GM19238 (cell line): ENCODE measurements around the gene EIF4E.
"Not testable (repeated sequence)": the region's sequence is repeated elsewhere in the genome, so short reads cannot be mapped to it uniquely, and the experiment has no call there.

ENCODE experiments used
- DNase-seq: peaks from one replicate; pipeline ENCODE4 v3.0.0; 2011; ENCODE audit warnings: low spot score; ENCODE audit not compliant: insufficient read length

EIF4E gene

GRCh38 chr4:98880884-98881283 lies 48.0 kb downstream of the EIF4E start:
- not testable (repeated sequence) for DNase-seq

DNA sequence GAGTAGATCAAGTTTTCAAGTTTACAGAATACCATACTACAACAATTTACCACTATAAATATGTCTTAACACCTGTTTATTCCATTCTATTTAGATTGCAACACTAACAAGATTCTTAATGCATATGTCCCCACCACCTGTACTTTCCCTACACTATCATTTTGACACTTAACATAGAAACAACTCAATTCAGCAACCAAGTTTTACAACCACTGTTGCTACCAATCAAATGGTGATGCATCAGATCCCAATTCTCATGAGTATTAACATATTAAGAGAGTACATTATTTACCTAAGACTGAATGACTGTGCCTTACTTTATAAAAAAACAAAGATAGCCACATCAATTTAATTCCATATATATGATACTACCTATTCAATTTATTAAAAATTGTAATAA lies 49.4 kb downstream of the EIF4E start:
- DNase-seq, result no peak

DNA sequence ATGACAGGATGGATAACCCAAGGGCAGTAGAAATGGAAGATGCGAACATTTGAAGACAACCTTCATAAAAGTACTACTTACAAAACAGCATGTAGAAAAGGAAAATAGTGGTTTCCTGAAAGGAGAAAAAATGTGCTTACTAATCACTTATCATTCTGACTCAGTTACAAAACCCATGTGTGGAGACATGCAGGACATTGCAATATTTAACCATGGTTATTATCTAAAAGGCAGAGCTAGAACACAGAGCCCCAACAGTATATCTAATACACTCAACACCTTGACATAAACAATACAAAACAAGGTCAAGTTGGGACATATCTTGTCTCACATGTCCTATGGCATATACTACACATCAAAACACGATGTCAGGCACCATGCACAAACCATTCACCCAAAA lies 55.9 kb downstream of the EIF4E start:
- no peak for DNase-seq

GRCh38 chr4:98872120-98872906 lies 56.6 kb downstream of the EIF4E start:
- not testable (repeated sequence) for DNase-seq

GRCh38 chr4:98867648-98868047 lies 61.3 kb downstream of the EIF4E start:
- DNase-seq, result no peak

DNA sequence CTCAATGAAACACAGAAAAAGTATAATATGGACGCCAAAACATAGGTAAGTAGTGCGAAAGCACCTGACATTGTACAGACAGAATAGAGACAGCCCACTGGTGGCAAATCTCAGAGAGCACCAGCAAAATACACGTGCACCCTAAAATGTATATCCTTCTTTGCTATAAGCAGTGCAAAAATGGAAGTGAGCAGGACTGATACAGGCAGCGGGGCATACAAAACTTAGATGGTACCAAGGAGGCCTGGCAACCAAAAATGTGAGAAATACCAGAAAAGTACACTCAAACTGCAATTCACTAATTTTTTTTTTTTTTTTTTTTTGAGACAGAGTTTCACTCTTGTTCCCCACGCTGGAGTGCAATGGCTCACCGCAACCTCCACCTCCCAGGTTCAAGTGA lies 63.9 kb downstream of the EIF4E start:
- no peak for DNase-seq

- no peak for DNase-seq
Measured at GRCh38 chr4:98864560-98864959, 64.4 kb downstream of the EIF4E start.

- no peak for DNase-seq
Measured at GRCh38 chr4:98862371-98862770, 66.6 kb downstream of the EIF4E start.

- DNase-seq, result no peak
Measured at GRCh38 chr4:98861100-98861884, 67.6 kb downstream of the EIF4E start.

DNA sequence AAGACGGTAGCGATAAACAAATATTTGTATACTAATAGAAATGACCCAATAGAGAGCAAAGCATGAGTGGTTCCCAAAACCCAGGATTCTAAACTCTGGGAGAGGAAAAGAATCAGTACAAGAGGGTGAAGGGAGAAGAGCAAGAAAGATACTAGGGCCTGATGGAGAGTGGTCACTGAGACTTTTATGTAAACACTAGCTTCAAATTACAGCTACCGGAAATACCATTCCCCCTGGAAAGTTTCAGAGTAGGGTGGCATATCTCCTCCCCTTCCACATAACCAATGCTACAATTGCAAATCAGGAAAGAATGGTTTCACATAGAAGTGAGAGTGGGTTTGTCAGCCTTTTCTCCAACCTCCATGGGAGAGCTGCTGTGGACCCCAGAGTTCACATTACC lies 77.1 kb downstream of the EIF4E start:
- DNase-seq, result no peak

DNA sequence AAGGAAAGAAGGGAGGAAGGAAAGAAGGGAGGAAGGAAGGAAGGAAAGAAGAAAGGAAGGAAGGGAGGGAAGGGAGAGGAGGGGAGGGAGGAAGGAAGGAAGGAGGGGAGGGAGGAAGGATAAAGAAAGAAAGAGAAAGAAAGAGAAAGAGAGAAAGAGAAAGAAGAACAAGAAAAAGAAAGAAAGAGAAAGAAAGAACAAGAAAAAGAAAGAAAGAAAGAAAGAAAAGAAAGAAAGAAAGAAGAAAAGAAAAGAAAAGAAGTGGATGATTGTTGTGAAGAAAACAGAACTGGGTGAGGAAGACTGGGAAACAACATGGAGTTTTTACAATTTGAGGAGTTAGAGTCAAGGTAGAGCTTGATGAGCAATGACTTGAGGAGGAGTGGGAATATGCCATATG lies 78.0 kb downstream of the EIF4E start:
- DNase-seq, result no peak

DNA sequence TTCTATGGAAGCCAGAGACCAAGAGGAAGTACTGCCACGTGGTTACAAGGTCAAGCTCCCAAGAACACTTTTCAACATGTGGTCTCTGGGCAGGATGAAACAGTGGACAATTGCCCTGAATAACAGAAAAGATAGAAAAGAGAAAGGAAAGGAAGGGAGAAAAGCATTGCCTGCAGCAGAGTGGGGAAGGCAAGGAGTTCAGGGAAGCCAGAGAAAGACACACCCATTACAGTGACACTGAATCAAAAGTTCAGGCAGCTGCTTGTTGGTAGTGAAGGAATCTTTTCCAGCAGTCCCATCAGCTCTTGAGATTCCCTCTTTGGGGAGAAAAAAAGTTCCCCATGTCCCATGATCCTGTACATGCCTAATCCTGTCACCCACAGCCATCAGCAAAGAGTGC lies 80.5 kb downstream of the EIF4E start:
- no peak for DNase-seq

DNA sequence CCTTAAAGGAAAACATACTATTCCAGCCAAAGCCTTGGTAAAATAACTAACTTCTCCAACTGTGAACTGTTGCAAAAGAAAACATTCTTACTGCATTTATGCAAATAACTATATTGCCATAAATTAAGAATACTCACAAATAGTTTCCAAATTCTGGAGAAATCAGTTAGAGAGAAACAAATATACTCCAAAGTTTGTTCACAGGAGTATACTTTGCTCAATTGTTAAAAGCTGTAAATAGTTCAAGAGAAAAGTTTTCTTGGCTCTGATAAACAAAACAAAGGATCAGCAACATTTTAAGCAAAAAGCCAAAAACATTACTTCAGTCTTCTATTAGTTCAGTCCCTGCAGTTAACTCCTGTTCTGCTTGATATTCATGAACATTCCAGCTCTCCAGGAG lies 83.0 kb downstream of the EIF4E start:
- DNase-seq, result no peak

GRCh38 chr4:98842917-98843316 lies 86.0 kb downstream of the EIF4E start:
- not testable (repeated sequence) for DNase-seq

DNA sequence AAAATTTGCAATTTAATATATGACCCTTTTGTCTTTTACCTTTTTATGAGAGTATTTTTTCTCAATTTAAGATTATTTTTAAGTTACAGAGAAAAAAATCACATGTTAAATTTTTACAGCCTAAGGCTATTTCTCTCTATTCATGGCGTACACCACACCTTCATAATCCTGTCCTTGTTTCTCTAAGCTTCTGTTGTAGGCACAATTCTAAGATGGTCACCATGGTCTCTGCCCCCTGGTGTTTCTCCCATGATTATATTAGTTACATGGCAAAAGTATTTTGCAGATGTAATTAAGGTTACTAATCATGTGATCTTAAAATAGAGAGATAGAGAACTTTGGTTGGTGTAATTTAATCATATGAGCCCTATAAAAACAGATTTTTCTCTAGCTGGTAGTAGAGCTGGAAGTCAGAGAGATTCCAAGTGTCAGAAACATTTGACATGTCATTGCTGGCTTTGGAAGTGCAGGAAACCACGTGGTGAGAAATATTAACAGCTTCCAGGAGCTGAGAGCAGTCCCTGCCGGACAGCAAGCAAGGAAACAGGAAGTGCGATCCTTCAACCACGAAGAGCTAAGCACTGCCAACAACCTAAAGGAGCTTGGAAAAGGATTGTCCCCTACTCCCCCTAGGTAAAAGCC lies 89.8 kb downstream of the EIF4E start:
- no peak for DNase-seq

- no peak for DNase-seq
Measured at GRCh38 chr4:98838531-98838930, 90.4 kb downstream of the EIF4E start.

DNA sequence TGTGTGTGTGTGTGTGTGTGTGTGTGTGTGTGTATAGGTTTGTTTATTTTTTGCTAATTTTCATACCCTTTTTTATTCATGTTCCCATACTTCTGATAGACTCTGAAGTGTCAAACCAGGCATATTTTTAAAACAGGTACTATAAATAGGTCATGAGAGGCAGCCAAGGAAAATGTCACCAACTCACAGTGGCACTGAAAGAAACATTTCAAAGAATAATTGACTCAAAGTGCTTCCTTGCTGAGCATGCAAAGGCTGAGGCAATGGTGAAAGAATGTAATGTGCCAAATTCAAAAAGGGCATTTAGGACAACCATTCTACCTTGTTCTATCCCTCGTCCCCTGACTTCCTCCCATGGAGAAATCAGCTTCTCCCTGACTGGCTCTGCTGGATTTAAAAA lies 95.5 kb downstream of the EIF4E start:
- DNase-seq, result no peak

DNA sequence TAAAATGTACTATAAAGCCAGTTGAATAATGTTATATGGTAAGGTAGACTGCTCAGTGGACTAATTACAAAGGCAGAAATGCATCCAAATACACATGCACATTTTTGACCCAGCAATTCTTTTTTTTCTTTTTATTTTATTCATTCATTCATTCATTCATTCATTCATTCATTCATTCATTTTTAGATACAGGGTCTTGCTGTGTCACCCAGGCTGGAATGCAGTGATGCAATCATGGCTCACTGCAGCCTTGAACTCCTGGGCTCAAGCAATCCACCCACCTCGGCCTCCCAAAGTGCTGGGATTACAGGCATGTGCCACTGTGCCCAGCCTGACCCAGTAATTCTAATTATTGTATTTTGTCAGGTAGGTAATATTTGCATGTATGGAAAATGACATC lies 97.9 kb downstream of the EIF4E start:
- not testable (repeated sequence) for DNase-seq
